ENCODE results near the gene RNASEH2B. TPM values are rescaled to one million over a fixed set of nuclear protein-coding genes. Genes with fewer than 3 reads are reported as not detected.

The RNASEH2B gene
- polyA plus RNA-seq, 3 donors: 30.9 to 71.5 (median 65.9) TPM

DNA sequence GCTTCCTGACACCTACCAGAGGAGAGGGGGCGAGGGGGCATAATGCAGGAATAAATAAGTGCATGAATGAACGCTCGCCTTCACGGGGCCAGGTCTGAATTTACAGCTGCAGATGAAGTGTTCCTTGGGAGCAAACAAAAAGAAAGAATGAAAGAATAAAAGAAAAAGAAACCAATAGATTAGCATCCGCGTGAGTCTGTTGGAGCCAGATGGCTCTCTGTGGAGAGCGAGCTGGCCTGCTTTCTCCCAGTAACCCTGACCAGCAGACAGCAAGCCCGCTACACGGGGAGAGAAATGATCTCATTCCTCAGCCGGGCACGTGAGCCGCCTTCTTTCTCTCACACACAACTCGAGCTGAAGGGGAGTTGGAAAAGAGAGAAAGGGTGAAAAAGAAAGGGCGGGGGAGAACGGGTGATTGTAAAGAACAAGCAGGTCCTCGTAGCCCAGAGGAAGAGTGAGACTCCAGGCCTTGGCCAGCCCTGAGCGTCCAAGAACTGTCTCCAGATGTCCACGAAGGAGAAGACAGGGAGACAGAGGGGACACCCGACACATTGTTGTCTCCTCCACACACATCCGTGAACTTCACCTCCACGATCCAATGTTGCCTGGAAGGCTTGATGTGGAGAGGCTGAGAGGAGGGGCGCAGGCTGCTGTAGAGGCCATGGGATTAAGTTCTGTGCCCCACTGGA, 81.4 kb downstream of the RNASEH2B start:
- Histone ChIP-seq H3K9ac (ENCODE audit: insufficient read depth, low read length, poor library complexity, severe bottlenecking) (no peak overlapping the region), H2AFZ (ENCODE audit: insufficient read depth, low read depth, low read length, poor library complexity, severe bottlenecking) (peak overlapping the region; percentile 56), H3K27me3 (ENCODE audit: control insufficient read depth in 2 of 2, insufficient read depth in 2 of 2, low read length in 2 of 2) (no peaks in the 10 kb centered on the region), H4K20me1 (ENCODE audit: insufficient read depth, low read length) (no peaks in the 10 kb centered on the region), H3K27ac (ENCODE audit: low read depth in 1 of 2, low read length in 2 of 2) (no peak overlapping the region), H3K4me1 (ENCODE audit: control insufficient read depth in 1 of 2, insufficient read depth in 2 of 2, low read length in 2 of 2) (peaks cover 14 to 19% of the 10 kb centered on the region in 2 donors), H3K4me3 (replicated peaks in 1 of 3; ENCODE audit: low read depth in 2 of 3, low read length in 3 of 3) (no peak overlapping the region), H3K36me3 (replicated peaks in 1 of 2; ENCODE audit: control insufficient read depth in 1 of 2, insufficient read depth in 2 of 2, low read length in 2 of 2) (no peaks in the 10 kb centered on the region), H3K79me2 (ENCODE audit: insufficient read depth, low read length) (no peaks in the 10 kb centered on the region), H3K4me2 (replicated peaks; ENCODE audit: extremely low read depth, low read length, poor library complexity, severe bottlenecking) (no peak overlapping the region), H3K9me3 (replicated peaks in 1 of 2; ENCODE audit: control insufficient read depth in 1 of 2, insufficient read depth in 1 of 2, low read length in 2 of 2) (no peaks in the 10 kb centered on the region)
- Mint-ChIP-seq H3K4me1 (peaks cover 26% of the 10 kb centered on the region), H3K9me3 (peaks cover 0 to 3% (median 0%) of the 10 kb centered on the region in 7 donors), H3K27ac (peak overlapping the region in 5 of 7 donors; percentile 34 to 75 (median 64)), H3K36me3 (no peaks in the 10 kb centered on the region), H3K27me3 (ENCODE audit: low read depth in 3 of 3) (peaks cover 2 to 7% (median 2%) of the 10 kb centered on the region in 3 donors), H3K4me3 (no peak overlapping the region)
- DNase-seq: no peak
- no peak for TF ChIP-seq CTCF (IDR thresholded peaks at IDR 0.05)
- 89% methylated on average over 5 of the region's 22 CpGs for WGBS (ENCODE audit: insufficient coverage)
- intact Hi-C loops (cut with micrococcal nuclease): no loop called here

DNA sequence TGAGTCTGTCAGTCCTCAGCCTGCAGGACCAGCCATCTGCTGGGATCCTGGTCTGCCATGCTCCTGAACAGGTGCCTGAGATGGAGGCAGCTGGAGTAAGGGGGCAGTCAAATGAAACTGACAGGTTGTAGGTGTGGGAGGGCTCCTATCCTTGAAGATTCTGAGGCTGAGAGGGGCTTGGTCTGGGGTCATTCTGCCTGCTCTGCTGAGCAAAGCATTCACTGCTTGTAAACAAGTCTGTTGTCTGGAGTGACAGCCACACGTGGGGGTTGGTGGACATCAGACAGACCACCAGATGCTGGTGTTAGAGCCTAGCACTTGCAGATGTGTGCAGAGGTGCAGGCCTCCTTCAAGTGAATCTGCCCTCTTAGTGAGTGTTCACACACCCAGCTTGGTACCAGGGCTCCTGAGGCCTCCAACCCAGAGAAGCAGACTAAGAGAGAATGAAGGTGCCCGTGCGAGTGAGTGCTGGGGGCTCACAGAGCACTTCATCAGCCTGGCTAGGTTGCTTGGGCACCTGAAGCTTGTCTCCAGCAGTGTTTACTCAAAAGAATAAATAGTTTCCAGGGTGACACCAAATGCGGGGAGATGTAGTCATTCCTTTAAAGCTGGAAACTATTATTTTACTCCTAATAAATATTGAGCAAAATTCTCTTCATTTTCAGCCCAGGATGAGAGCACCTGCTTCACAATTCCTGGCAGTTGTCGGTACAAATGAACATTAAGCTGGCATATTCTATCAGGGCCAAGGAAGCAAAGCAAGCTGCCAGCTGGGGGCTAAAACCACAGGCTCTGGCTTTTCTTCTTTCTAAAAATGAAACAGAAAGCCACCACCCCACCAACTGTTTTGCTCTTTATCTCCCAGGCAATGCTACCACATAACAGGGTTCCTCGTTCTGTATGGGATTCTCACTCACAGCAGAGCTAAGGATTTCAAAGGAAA, 82.3 kb downstream of the RNASEH2B start:
- no peak for TF ChIP-seq CTCF (IDR thresholded peaks at IDR 0.05)
- H3K4me2 ChIP-seq (replicated peaks; ENCODE audit: extremely low read depth, low read length, poor library complexity, severe bottlenecking): peak overlapping the region; percentile 45
- peak overlapping the region; percentile 56 for H2AFZ ChIP-seq (ENCODE audit: insufficient read depth, low read depth, low read length, poor library complexity, severe bottlenecking)
- Mint-ChIP-seq H3K4me1 (peaks cover 26% of the 10 kb centered on the region), H3K27ac (peak overlapping the region in 5 of 7 donors; percentile 51 to 88 (median 77)), H3K36me3 (no peaks in the 10 kb centered on the region), H3K4me3 (peak overlapping the region; percentile 38 to 78), H3K27me3 (ENCODE audit: low read depth in 3 of 3) (peaks cover 2 to 7% (median 2%) of the 10 kb centered on the region in 3 donors), H3K9me3 (peaks cover 0 to 3% (median 0%) of the 10 kb centered on the region in 7 donors)
- no peaks in the 10 kb centered on the region for H3K79me2 ChIP-seq (ENCODE audit: insufficient read depth, low read length)
- H3K4me1 ChIP-seq (ENCODE audit: control insufficient read depth in 1 of 2, insufficient read depth in 2 of 2, low read length in 2 of 2): peaks cover 14 to 19% of the 10 kb centered on the region in 2 donors
- peak overlapping the region in 1 of 3 experiments; percentile 32 for H3K4me3 ChIP-seq (replicated peaks in 1 of 3; ENCODE audit: low read depth in 2 of 3, low read length in 3 of 3)
- intact Hi-C loops (cut with micrococcal nuclease): no loop called here
- peak overlapping the region in 1 of 2 donors; percentile 30 for H3K27ac ChIP-seq (ENCODE audit: low read depth in 1 of 2, low read length in 2 of 2)
- peak overlapping the region; percentile 11 for H3K9ac ChIP-seq (ENCODE audit: insufficient read depth, low read length, poor library complexity, severe bottlenecking)
- H3K27me3 ChIP-seq (ENCODE audit: control insufficient read depth in 2 of 2, insufficient read depth in 2 of 2, low read length in 2 of 2): no peaks in the 10 kb centered on the region
- H3K9me3 ChIP-seq (replicated peaks in 1 of 2; ENCODE audit: control insufficient read depth in 1 of 2, insufficient read depth in 1 of 2, low read length in 2 of 2): no peaks in the 10 kb centered on the region
- H3K36me3 ChIP-seq (replicated peaks in 1 of 2; ENCODE audit: control insufficient read depth in 1 of 2, insufficient read depth in 2 of 2, low read length in 2 of 2): no peaks in the 10 kb centered on the region
- peak in 1 of 3 donors; percentile 7 for DNase-seq
- 5% methylated on average over 5 of the region's 6 CpGs for WGBS (ENCODE audit: insufficient coverage)
- no peaks in the 10 kb centered on the region for H4K20me1 ChIP-seq (ENCODE audit: insufficient read depth, low read length)

All from CD14-positive monocyte (primary cell).